GM21717 (cell line): ENCODE measurements around the gene MOGAT1.
"Not testable (repeated sequence)": the region's sequence is repeated elsewhere in the genome, so short reads cannot be mapped to it uniquely, and the experiment has no call there.

Source experiments
- ATAC-seq: cut with Tn5 transposase; IDR thresholded peaks from one replicate; pipeline ENCODE4 v1.9.1; 2021; ENCODE audit warnings: mild to moderate bottlenecking, moderate library complexity; ENCODE audit not compliant: unreplicated experiment

MOGAT1 gene

GRCh38 chr2:222669353-222669752, 2.1 kb upstream of the MOGAT1 start:
- ATAC-seq = no peak

- no peak for ATAC-seq
Observed at GRCh38 chr2:222670191-222671038, 1.0 kb upstream of the MOGAT1 start.

- ATAC-seq = no peak
Observed at GRCh38 chr2:222672068-222672401, 577 bp downstream of the MOGAT1 start.

GRCh38 chr2:222673273-222673672, 1.8 kb downstream of the MOGAT1 start:
- no peak for ATAC-seq

- no peak for ATAC-seq
Observed at GRCh38 chr2:222673883-222674282, 2.4 kb downstream of the MOGAT1 start.

GRCh38 chr2:222677981-222678380, 6.5 kb downstream of the MOGAT1 start:
- no peak for ATAC-seq

GRCh38 chr2:222683805-222684204, 12.3 kb downstream of the MOGAT1 start:
- no peak for ATAC-seq

GRCh38 chr2:222686086-222686750, 14.8 kb downstream of the MOGAT1 start:
- ATAC-seq = no peak

- no peak for ATAC-seq
Observed at GRCh38 chr2:222688917-222689316, 17.5 kb downstream of the MOGAT1 start.

- ATAC-seq = no peak
Observed at GRCh38 chr2:222689322-222689721, 17.9 kb downstream of the MOGAT1 start.

GRCh38 chr2:222690564-222691200, 19.2 kb downstream of the MOGAT1 start:
- peak; percentile 95 for ATAC-seq

GRCh38 chr2:222693413-222693812, 22.0 kb downstream of the MOGAT1 start:
- ATAC-seq = not testable (repeated sequence)

- no peak for ATAC-seq
Observed at GRCh38 chr2:222693837-222694236, 22.4 kb downstream of the MOGAT1 start.

- ATAC-seq = no peak
Observed at GRCh38 chr2:222698276-222698675, 26.8 kb downstream of the MOGAT1 start.

GRCh38 chr2:222701233-222701632, 29.8 kb downstream of the MOGAT1 start:
- no peak for ATAC-seq

- ATAC-seq = no peak
Observed at GRCh38 chr2:222701721-222702131, 30.3 kb downstream of the MOGAT1 start.

- no peak for ATAC-seq
Observed at GRCh38 chr2:222703091-222703490, 31.6 kb downstream of the MOGAT1 start.

GRCh38 chr2:222703886-222704285, 32.4 kb downstream of the MOGAT1 start:
- no peak for ATAC-seq

- ATAC-seq = no peak
Observed at GRCh38 chr2:222706616-222707015, 35.2 kb downstream of the MOGAT1 start.

- no peak for ATAC-seq
Observed at GRCh38 chr2:222707102-222707688, 35.7 kb downstream of the MOGAT1 start.

GRCh38 chr2:222707689-222708273, 36.3 kb downstream of the MOGAT1 start:
- no peak for ATAC-seq
